PC-3 (cell line): ENCODE results near the gene GOLGA6L7. TPM values are rescaled to one million over a fixed set of nuclear protein-coding genes. Genes with fewer than 3 reads are reported as not detected.

ENCODE experiments used
- ATAC-seq: fragments of 200-7000 bp; cut with Tn5 transposase; 2 replicates; pipeline ENCODE4 v1.9.1; 2020; ENCODE audit warnings: mild to moderate bottlenecking, moderate library complexity
- BruUV-seq: library from RNA; stranded (reverse); fragments of 400-500 nt; replicated peaks from 2 replicates; lab custom pipeline; 2021; lab: Mats Ljungman, UMichigan
- CTCF ChIA-PET: fragments of 300-600 bp; sonication (Branson Sonifier 250); formaldehyde crosslinking; loops from one replicate; lab custom pipeline; 2022; ENCODE audit warnings: antibody characterized with exemption; lab: Charles Lee
- POLR2A ChIA-PET: fragments of 300-600 bp; sonication (Branson Sonifier 250); formaldehyde crosslinking; loops from one replicate; lab custom pipeline; 2022; ENCODE audit warnings: antibody characterized with exemption; ENCODE audit not compliant: unreplicated experiment; lab: Charles Lee
- DNase-seq: peaks from one replicate; pipeline ENCODE4 v3.0.0-alpha.2; 2015
- H2AFZ ChIP-seq: fragments of 300-600 bp; sonication (generic); 2 replicates; pipeline ENCODE4 v1.6.0; 2016; ENCODE audit warnings: antibody characterized with exemption, low read length
- H3F3A ChIP-seq: fragments of 300-600 bp; sonication (generic); one replicate; pipeline ENCODE4 v1.6.0; 2017; ENCODE audit warnings: antibody characterized with exemption, low read length, control low read depth, mild to moderate bottlenecking; ENCODE audit not compliant: unreplicated experiment
- H3K27ac ChIP-seq: fragments of 300-600 bp; sonication (generic); 2 replicates; pipeline ENCODE4 v1.5.1; 2016; ENCODE audit warnings: mild to moderate bottlenecking, low read length
- H3K27me3 ChIP-seq: fragments of 300-600 bp; sonication (generic); 2 replicates; pipeline ENCODE4 v1.6.1; 2016; ENCODE audit warnings: low read length, mixed read lengths
- H3K36me3 ChIP-seq: fragments of 300-600 bp; sonication (generic); 2 replicates; pipeline ENCODE4 v1.6.1; 2016; ENCODE audit warnings: low read depth, mixed run types, low read length, mixed read lengths
- H3K4me1 ChIP-seq: fragments of 300-600 bp; sonication (generic); 2 replicates; pipeline ENCODE4 v1.5.1; 2016; ENCODE audit warnings: low read length; ENCODE audit not compliant: insufficient read depth
- H3K4me2 ChIP-seq: fragments of 300-600 bp; sonication (generic); 2 replicates; pipeline ENCODE4 v1.6.0; 2016; ENCODE audit warnings: low read length
- H3K4me3 ChIP-seq: fragments of 300-600 bp; sonication (generic); 2 replicates; pipeline ENCODE4 v1.5.1; 2016; ENCODE audit warnings: mild to moderate bottlenecking, low read length, mixed read lengths
- H3K79me2 ChIP-seq: fragments of 300-600 bp; sonication (generic); 2 replicates; pipeline ENCODE4 v1.6.1; 2017; ENCODE audit warnings: low read length, mixed read lengths
- H3K9ac ChIP-seq: fragments of 300-600 bp; sonication (generic); 2 replicates; pipeline ENCODE4 v1.6.0; 2016; ENCODE audit warnings: mild to moderate bottlenecking, low read length
- H3K9me2 ChIP-seq: fragments of 300-600 bp; sonication (generic); replicated peaks from 2 replicates; pipeline ENCODE4 v1.6.1; 2016; ENCODE audit warnings: mixed run types, low read length, mixed read lengths
- H3K9me3 ChIP-seq: fragments of 300-600 bp; sonication (generic); 2 replicates; pipeline ENCODE4 v1.6.1; 2016; ENCODE audit warnings: low read length, mixed read lengths
- H4K20me1 ChIP-seq: fragments of 300-600 bp; sonication (generic); 2 replicates; pipeline ENCODE4 v1.6.1; 2016; ENCODE audit warnings: low read length, mixed read lengths
- EZH2 ChIP-seq: fragments of 300-600 bp; sonication (generic); IDR thresholded peaks from one replicate; pipeline ENCODE4 v1.6.1; 2017; ENCODE audit warnings: antibody characterized with exemption, mild to moderate bottlenecking, low read length; ENCODE audit not compliant: unreplicated experiment
- EZH2phosphoT487 ChIP-seq: fragments of 300-600 bp; sonication (generic); IDR thresholded peaks from 2 replicates; pipeline ENCODE4 v1.6.1; 2018; ENCODE audit warnings: mild to moderate bottlenecking, antibody characterized with exemption, low read length, borderline replicate concordance
- intact Hi-C: fragments of 100-400 bp; cut with micrococcal nuclease; formaldehyde crosslinking; loops from 2 replicates; pipeline ENCODE4 v1.9.0; 2023
- total RNA-seq: library from RNA; depleted of rRNA; stranded (reverse); fragments of >200 nt; gene quantifications from 2 replicates; pipeline ENCODE4 v1.2.3, GENCODE V29; 2014
- TF ChIP-seq, protein P1 (sequence below): fragments of 300-600 bp; sonication (generic); conservative IDR thresholded peaks from 2 replicates; pipeline ENCODE4 v1.5.1; 2017; ENCODE audit warnings: antibody characterized with exemption, low read depth, mild to moderate bottlenecking, low read length

Gene GOLGA6L7
- total RNA-seq, 1 experiment from 2014 or later = not detected

DNA sequence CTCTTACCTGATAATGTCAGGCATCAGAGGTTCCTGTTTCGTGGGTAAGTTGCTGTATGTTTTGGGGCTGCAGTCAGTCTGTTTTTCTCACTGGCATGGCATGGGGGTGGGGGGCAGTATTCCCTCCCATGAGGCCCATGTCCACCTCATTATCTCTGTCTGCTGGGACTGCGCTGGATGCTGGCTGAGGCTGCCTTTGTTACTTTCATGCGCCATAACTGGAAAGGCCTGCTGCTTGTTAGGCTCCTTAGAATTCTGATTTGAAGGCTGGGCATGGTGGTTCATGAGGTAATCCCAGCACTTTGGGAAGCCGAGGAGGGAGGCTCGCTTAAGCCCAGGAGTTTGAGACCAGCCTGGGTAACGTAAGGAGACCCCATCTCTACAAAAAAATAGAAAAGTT, 47.1 kb upstream of the GOLGA6L7 start:
- no peak overlapping the region for H3K27ac ChIP-seq
- no peaks in the 10 kb centered on the region for H3F3A ChIP-seq
- ATAC-seq = no peak
- H3K27me3 ChIP-seq = no peaks in the 10 kb centered on the region
- H3K9me3 ChIP-seq = no peaks in the 10 kb centered on the region
- CTCF ChIA-PET = no interaction called here
- H3K4me1 ChIP-seq = peaks cover 23% of the 10 kb centered on the region
- POLR2A ChIA-PET = no interaction called here
- H3K9ac ChIP-seq = no peak overlapping the region
- H3K9me2 ChIP-seq = no peaks in the 10 kb centered on the region
- peaks cover 76% of the 10 kb centered on the region for H3K79me2 ChIP-seq
- no peak overlapping the region for H3K4me3 ChIP-seq
- TF ChIP-seq EZH2 (no peak), EZH2phosphoT487 (no peak)
- TF ChIP-seq, protein P1, sequence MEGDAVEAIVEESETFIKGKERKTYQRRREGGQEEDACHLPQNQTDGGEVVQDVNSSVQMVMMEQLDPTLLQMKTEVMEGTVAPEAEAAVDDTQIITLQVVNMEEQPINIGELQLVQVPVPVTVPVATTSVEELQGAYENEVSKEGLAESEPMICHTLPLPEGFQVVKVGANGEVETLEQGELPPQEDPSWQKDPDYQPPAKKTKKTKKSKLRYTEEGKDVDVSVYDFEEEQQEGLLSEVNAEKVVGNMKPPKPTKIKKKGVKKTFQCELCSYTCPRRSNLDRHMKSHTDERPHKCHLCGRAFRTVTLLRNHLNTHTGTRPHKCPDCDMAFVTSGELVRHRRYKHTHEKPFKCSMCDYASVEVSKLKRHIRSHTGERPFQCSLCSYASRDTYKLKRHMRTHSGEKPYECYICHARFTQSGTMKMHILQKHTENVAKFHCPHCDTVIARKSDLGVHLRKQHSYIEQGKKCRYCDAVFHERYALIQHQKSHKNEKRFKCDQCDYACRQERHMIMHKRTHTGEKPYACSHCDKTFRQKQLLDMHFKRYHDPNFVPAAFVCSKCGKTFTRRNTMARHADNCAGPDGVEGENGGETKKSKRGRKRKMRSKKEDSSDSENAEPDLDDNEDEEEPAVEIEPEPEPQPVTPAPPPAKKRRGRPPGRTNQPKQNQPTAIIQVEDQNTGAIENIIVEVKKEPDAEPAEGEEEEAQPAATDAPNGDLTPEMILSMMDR = no peak
- H3K36me3 ChIP-seq = no peaks in the 10 kb centered on the region
- intact Hi-C loops = no loop called here
- no peak overlapping the region for H2AFZ ChIP-seq
- no peak for DNase-seq
- H3K4me2 ChIP-seq = no peak overlapping the region
- no peaks in the 10 kb centered on the region for H4K20me1 ChIP-seq
- BruUV-seq = no TSS peak

DNA sequence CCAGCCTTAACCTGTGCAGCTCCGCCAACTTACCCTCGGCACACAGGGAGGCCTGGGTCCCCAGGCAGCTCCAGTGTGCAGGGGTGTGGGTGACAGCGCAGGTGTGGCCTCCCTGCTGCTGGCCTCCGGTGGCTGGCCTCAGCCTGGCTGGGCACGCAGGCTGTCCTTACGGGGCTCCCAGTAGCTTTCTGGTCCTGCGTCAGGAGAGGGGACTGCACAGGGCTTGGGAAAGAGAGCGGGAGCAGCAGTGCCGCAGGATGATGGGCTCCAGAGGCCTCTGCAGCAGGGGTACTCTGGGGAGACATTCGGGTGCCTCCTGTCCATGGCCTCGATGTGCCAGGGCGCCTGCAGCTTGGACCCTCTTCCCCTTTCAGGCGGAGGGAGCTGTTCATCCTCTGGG, 46.7 kb upstream of the GOLGA6L7 start:
- DNase-seq = no peak
- intact Hi-C loops = no loop called here
- TF ChIP-seq EZH2 = no peak
- TF ChIP-seq, protein P1 = no peak
- TF ChIP-seq EZH2phosphoT487 = no peak
- no peak overlapping the region for H3K27ac ChIP-seq
- H3K27me3 ChIP-seq = no peaks in the 10 kb centered on the region
- BruUV-seq = no TSS peak
- no peak overlapping the region for H2AFZ ChIP-seq
- H3F3A ChIP-seq = no peaks in the 10 kb centered on the region
- H3K36me3 ChIP-seq = no peaks in the 10 kb centered on the region
- no peaks in the 10 kb centered on the region for H3K9me3 ChIP-seq
- H3K4me3 ChIP-seq = no peak overlapping the region
- peaks cover 76% of the 10 kb centered on the region for H3K79me2 ChIP-seq
- CTCF ChIA-PET = no interaction called here
- no peak overlapping the region for H3K9ac ChIP-seq
- H3K4me2 ChIP-seq = no peak overlapping the region
- no peaks in the 10 kb centered on the region for H3K9me2 ChIP-seq
- ATAC-seq = no peak
- POLR2A ChIA-PET = no interaction called here
- H3K4me1 ChIP-seq = peaks cover 23% of the 10 kb centered on the region
- no peaks in the 10 kb centered on the region for H4K20me1 ChIP-seq

DNA sequence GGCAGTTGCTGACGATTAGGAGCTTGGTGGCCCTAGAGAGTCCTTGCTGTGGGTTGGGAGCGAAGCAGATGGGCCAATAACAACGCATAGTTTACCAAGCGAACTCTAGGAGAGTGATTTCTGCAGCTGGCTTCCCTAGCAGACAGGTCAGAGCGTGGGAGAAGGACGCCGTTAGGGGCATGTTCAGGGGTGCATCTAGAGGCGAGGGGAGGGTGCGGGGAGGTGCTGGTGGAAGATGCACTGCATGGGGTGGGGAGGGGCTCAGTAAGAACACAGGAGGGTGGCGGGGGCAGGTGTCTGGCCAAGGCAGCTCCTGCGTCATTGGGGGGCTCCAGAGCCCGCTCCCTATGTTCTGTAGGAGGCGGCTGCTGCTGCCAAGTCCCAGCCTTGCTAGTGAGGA, 46.2 kb upstream of the GOLGA6L7 start:
- no TSS peak for BruUV-seq
- no peak for DNase-seq
- no peak for ATAC-seq
- ChIA-PET CTCF (no interaction called here), POLR2A (no interaction called here)
- Histone ChIP-seq H3K9ac (no peak overlapping the region), H3F3A (no peaks in the 10 kb centered on the region), H3K36me3 (no peaks in the 10 kb centered on the region), H4K20me1 (no peaks in the 10 kb centered on the region), H3K27ac (no peak overlapping the region), H3K9me2 (no peaks in the 10 kb centered on the region), H3K4me3 (no peak overlapping the region), H3K4me2 (no peak overlapping the region), H2AFZ (no peak overlapping the region), H3K4me1 (peaks cover 23% of the 10 kb centered on the region), H3K9me3 (no peaks in the 10 kb centered on the region), H3K79me2 (peaks cover 76% of the 10 kb centered on the region), H3K27me3 (no peaks in the 10 kb centered on the region)
- intact Hi-C loops = no loop called here
- TF ChIP-seq EZH2phosphoT487 = no peak
- no peak for TF ChIP-seq EZH2
